GM12864 (cell line): ENCODE results near the gene ASB1.
"Not testable (repeated sequence)": the region's sequence is repeated elsewhere in the genome, so short reads cannot be mapped to it uniquely, and the experiment has no call there.

Source experiments
- DNase-seq: peaks from one replicate; pipeline ENCODE4 v3.0.0-alpha.2; 2011; ENCODE audit warnings: low read depth
- H3K4me3 ChIP-seq: 2 replicates; pipeline ENCODE4 v1.5.1; 2011; ENCODE audit warnings: mild to moderate bottlenecking, low read depth, low read length, control low read depth
- CTCF ChIP-seq: IDR thresholded peaks from 2 replicates; pipeline ENCODE4 v1.5.1; 2011; ENCODE audit warnings: low read depth, mild to moderate bottlenecking, moderate library complexity, low read length, control low read depth, inconsistent platforms; ENCODE audit errors: missing control alignments

ASB1 gene

GRCh38 chr2:238403632-238404405 lies 22.9 kb upstream of the ASB1 start:
- H3K4me3 ChIP-seq, result no peak overlapping the region
- TF ChIP-seq CTCF, result no peak
- DNase-seq, result no peak

- TF ChIP-seq CTCF, result no peak
- no peak for DNase-seq
- no peak overlapping the region for H3K4me3 ChIP-seq
Observed at GRCh38 chr2:238404406-238405216, 22.1 kb upstream of the ASB1 start.

- DNase-seq, H3K4me3 ChIP-seq: not testable (repeated sequence)
Observed at GRCh38 chr2:238405217-238405555, 21.5 kb upstream of the ASB1 start.

GRCh38 chr2:238406221-238406997 lies 20.3 kb upstream of the ASB1 start:
- DNase-seq, result no peak
- no peak overlapping the region for H3K4me3 ChIP-seq
- no peak for TF ChIP-seq CTCF

GRCh38 chr2:238406998-238407285 lies 19.8 kb upstream of the ASB1 start:
- no peak for DNase-seq

GRCh38 chr2:238407566-238407965 lies 19.2 kb upstream of the ASB1 start:
- H3K4me3 ChIP-seq, result no peak overlapping the region
- DNase-seq, result no peak
- TF ChIP-seq CTCF, result no peak

More at GRCh38 chr2:238406998-238407285, 19.8 kb upstream of the ASB1 start:
- H3K4me3 ChIP-seq, result no peak overlapping the region
- no peak for TF ChIP-seq CTCF

- no peak overlapping the region for H3K4me3 ChIP-seq
- no peak for DNase-seq
- no peak for TF ChIP-seq CTCF
Observed at GRCh38 chr2:238408615-238409340, 17.9 kb upstream of the ASB1 start.
